DMS114 treated with DMSO at 0.1 percent for 48 hours (cell line): ENCODE results near the gene FAM98B.

ENCODE experiments used
- DNase-seq: peaks from one replicate; lab custom pipeline; 2025; ENCODE audit not compliant: unreplicated experiment; lab: John Stamatoyannopoulos, UW

Gene FAM98B

DNA sequence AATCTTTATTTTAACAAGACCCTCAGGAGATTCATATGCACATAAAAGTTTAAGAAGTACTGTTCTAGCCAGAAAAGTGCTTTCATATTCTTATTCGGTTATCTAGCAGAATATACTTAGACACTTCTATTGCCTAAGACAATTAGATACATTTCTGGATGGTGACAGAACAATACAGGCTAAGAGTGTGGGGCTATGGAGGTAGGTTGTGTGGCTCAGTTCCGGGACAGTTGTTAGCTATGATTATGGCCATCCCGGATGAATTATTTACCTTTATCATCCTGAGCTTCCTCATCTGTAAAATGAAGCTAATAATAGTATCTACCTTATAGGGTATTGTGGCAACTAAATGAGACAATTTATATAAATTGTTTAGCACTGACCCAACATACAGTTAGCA, 6.6 kb downstream of the FAM98B start:
- DNase-seq, result no peak

GRCh38 chr15:38461066-38461833, 7.3 kb downstream of the FAM98B start:
- DNase-seq, result no peak

GRCh38 chr15:38463893-38464292, 10.0 kb downstream of the FAM98B start:
- no peak for DNase-seq

GRCh38 chr15:38464675-38465074, 10.7 kb downstream of the FAM98B start:
- DNase-seq, result no peak

- no peak for DNase-seq
Observed at GRCh38 chr15:38470816-38471215, 16.9 kb downstream of the FAM98B start.

GRCh38 chr15:38471974-38472373, 18.0 kb downstream of the FAM98B start:
- no peak for DNase-seq

DNA sequence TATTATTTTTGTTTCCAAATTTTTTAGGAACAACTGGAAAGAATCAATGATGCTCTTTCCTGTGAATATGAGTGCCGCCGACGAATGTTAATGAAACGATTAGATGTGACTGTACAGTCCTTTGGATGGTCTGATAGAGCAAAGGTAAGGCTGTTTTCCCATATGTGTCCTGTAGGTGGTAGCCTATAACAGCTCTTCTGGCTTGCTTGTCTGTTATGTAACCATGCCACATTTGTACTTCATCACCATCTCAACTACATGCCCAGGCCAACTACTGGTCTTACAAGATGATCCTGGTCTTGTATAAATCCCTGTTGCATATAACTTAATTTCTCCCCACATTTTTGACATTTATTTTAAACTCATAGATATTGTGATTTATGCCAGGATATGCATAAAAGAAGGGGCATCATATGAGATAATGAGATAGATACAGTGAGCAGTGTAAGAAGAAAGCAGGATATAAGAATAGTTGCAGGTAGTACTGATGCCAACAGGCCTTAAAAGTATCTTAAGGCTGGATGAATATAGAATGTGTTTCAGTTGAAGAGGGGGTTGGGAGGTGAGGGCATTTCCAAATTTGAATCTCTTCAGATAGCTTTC, 20.3 kb downstream of the FAM98B start:
- peak; percentile 42 for DNase-seq

DNA sequence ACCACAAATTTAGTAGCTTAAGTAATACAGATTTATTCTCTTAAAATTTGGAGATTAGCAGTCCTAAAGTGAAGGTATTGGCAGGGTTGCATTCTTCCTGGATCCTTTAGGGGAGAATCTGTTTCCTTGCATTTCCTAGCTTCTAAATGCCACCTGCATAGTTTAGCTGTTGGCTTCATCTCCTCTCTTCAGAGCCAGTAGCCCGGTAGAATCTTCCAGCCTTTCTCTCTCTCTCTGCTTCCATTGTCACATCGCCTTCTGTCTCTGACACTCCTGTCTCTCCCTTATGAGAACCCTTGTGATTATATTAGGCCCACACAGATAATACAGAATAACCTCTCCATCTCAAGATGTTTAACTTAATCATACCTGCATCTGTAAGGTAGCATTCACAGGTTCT, 21.4 kb downstream of the FAM98B start:
- DNase-seq, result no peak

DNA sequence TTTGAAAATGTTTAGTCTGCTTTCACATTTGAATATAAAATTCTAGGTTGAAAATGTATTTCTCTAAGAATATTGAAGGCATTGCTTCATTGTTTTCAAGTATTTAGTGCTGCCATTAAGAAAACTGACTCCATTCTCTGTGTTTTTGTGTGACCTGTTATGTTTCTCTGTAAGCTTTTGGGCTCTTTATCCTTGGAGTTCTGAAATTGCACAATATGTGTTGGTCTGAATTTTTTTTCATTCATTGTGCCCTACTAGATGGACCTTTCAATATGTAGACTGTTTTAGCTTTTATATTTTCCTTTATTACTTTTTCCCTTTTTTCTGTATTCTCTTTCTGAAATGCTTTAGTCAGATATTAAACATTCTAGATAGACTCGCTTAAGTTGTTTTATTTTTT, 22.2 kb downstream of the FAM98B start:
- DNase-seq, result no peak

GRCh38 chr15:38477637-38478036, 23.7 kb downstream of the FAM98B start:
- DNase-seq, result no peak

DNA sequence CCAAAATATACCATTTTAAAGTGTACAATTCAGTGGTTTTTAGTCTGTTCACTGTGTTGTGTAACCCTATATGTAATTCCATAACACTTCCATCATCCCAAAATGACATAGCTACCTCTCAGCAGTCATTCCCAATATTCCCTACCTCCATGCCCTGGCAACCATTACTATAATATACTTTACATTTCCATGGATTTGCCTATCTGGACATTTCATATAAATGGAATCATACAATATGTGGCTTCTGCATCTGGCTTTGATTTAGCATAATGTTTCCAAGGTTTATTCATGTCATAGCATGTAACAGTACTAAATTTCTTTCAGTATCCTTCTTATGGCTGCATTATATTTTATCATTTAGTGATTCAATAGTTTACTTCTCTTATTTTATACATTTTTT, 25.3 kb downstream of the FAM98B start:
- no peak for DNase-seq

- no peak for DNase-seq
Observed at GRCh38 chr15:38479756-38480155, 25.8 kb downstream of the FAM98B start.

GRCh38 chr15:38481113-38481512, 27.2 kb downstream of the FAM98B start:
- no peak for DNase-seq

DNA sequence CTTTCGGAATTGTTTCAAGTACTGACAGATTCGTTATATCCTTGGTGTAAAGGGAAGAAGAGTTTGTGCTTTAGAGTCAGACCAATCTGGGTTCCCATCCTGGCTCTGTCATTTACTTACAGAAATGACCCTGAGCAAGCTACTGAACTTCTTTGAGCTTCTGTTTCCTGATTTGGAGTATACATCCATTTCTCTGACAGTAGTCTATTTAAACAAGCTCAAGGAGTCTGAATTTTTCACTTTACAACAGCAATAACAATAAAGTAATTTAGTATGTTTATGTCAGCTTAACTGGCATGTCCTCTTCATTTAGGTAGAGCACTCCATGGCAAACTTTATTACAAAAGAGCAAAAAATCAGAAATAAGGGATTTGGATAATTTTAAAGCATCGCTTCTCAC, 27.8 kb downstream of the FAM98B start:
- DNase-seq, result no peak

DNA sequence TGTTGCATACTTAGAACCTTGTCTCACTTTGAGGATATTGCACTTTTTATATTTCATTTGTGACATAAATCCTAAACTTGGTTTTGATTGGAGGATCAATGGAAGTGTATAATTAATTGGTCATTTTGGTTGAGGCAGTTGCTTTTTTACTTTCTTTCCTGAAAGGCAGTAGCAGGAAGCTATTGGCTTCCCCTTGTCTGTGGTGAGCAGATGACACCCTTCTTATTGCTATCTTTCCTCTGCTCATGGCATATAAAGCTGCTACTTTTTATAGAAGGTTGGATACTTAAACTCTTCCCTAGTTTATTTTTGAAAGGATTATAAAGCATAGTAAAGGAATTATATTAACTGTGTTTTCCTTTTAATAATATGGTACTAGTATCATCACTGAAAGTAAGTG, 28.6 kb downstream of the FAM98B start:
- no peak for DNase-seq

DNA sequence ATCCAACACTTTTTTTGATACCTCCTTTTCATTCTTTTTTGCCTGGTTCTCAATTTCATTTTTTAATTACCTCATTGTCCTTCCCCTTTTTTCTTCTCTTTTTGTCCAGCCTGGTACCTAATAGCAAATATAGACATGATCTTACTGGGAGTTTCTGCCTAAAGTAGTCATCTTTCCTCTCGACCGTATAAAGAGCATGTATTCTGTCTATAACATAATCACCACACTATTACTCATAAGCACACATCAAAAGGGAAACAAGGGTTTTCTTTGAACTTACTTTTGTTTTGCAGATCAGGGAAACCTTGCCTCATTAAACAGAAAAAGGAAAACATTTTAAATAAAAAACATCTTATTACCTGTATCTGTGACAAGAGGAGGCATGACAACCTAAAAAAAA, 33.0 kb downstream of the FAM98B start:
- DNase-seq, result no peak

DNA sequence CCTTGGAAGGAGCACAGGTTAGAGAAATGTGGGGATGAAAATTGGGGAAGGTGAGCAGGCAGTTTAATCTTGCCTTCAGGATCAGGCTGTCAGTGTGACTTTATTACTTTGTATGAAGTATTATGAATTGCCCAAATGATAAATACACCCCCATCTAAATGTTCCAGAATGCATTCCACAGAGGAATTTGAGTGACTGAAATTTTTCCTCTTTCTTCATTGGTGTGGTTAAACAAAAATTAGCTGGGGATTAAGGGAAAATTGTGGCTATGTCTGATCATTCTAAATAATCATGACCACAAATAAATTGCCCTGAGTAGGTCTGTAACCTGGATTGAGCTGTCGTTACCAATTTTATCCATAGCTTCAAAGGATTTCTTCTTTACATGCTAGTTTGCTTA, 33.5 kb downstream of the FAM98B start:
- no peak for DNase-seq

DNA sequence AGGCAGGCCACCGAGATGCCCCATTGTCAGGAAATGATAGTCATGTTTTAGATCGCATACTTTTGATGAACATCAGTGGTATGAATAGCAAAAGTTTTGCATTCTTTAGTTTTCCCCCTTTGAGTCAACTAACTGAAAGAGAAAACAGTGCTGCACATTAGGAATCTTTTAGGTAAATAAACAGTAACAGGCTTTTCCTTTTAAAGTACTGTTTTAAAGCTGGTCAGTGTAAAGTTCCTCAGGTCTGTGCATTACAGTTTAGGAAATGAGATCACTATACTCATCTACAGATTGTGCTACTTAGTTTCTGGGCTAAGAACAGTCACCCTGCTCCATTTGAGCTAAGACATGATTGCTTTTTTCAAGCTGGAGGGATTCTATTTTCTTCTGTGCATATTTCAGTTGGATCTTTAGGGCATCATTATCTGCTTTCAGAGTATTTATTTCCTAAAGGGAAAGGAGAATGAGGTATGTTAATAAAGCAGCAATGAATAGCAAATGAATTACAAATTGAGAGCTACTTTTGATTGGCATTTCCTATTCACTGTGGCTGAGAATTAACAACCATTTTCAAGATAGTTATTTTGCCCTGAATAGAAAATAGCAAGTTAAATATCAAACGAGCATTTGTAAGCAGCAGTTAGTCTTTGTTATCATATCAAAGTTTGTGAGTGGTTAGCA, 36.5 kb downstream of the FAM98B start:
- DNase-seq, result no peak

- no peak for DNase-seq
Observed at GRCh38 chr15:38496151-38496550, 42.2 kb downstream of the FAM98B start.

- DNase-seq, result no peak
Observed at GRCh38 chr15:38499651-38500050, 45.7 kb downstream of the FAM98B start.

DNA sequence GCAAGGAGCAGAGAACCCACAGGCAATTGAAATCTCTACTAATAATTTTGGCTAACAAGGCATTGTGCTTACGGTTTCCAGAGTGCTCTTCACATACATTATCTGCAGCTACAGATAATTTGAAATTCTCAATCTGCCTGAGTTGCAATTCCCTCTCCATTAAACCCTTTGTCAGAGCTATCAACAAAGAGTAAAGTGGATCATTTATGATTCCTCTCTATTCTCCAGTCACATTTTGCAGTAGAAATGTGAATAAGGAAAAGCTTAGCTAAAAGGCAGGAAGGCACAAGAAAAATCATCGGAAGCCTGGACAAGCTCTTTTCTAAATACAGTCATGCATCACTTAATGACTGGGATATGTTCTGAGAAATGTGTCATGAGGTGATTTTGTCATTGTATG, 49.6 kb downstream of the FAM98B start:
- no peak for DNase-seq

DNA sequence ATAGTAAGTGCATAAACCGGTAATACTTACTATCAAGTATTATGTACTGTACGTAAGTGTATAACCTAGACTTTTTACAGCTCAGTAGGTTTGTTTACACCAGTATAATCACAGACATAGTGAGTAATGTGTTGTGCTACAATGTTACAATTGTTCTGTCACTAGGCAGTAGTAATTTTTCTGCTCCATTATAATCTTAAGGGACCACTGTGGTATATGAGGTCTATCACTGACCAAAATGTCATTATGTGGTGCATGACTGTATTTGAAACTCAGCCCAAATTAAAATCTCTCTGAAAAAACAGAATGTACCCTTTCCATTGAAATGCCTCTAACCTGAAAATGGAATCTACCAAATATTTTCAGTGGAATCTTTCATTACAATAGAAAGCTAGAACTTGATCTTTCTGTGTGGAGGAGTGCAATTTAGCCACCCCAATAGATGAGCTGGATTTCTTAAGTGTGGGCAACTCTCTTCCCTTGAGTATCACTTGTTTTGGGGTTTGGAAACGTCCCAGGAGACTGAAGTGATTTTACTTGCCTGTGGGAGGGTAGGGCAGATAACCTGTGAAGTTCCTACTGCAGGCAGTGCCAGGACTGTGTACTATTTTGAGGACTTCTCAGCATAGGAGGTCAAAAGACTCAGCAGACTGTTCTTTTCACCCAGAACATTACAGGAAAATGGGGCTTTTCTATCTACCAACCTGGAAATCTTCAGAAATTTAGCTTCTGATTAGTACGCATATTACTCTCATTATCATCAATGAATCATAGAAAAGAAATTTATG, 50.9 kb downstream of the FAM98B start:
- DNase-seq, result no peak
